HG02981 (cell line): ENCODE results near the gene ZFYVE27.

Experiments
- ATAC-seq: cut with Tn5 transposase; IDR thresholded peaks from one replicate; pipeline ENCODE4 v1.9.1; 2021; ENCODE audit warnings: mild to moderate bottlenecking, moderate library complexity; ENCODE audit not compliant: unreplicated experiment

The ZFYVE27 gene

DNA sequence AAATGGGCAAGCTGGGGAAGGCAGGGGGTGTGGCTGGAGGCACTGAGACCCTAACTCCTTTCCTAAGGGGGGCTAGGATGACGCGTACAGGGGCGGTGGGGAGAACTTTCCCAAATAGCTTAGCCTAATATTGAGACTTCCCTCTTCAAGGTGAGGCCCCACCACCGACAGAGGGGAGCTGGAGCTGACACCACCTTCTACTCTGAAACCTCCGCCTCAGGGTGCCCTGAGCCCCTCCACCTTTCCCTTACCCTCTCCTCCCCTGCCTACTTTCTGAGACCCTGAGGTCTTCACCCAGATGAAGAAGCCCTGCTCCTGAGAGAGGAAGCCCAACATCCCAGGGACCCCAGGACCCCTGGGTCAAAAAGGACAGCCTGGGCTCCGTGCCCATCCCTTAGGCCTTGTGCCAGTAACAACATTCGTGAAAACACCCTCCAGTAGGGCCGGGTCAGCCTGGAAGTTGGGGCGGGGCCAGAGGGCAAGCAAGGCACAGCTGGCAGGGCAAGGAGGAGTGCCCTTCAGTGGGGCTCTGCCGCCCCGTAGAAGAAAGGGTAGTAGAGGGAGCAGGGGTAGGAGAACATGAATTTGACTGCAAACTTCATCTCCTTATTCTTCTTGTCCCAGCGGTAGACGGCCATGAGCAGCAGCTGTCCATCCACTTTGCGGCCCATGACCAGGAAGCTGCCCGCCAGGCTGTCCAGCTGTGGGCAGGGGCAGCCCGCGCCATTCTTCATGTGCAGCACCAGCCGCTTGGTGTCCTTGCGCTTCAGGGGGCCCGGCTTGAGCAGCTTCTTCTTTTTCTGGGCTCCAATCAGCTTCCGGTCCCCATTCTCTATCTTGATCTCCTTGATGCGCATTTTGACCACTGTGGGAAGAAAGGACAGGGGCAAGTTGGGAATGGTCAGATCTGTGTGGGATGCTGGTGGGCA, 30.3 kb downstream of the ZFYVE27 start:
- ATAC-seq: no peak

DNA sequence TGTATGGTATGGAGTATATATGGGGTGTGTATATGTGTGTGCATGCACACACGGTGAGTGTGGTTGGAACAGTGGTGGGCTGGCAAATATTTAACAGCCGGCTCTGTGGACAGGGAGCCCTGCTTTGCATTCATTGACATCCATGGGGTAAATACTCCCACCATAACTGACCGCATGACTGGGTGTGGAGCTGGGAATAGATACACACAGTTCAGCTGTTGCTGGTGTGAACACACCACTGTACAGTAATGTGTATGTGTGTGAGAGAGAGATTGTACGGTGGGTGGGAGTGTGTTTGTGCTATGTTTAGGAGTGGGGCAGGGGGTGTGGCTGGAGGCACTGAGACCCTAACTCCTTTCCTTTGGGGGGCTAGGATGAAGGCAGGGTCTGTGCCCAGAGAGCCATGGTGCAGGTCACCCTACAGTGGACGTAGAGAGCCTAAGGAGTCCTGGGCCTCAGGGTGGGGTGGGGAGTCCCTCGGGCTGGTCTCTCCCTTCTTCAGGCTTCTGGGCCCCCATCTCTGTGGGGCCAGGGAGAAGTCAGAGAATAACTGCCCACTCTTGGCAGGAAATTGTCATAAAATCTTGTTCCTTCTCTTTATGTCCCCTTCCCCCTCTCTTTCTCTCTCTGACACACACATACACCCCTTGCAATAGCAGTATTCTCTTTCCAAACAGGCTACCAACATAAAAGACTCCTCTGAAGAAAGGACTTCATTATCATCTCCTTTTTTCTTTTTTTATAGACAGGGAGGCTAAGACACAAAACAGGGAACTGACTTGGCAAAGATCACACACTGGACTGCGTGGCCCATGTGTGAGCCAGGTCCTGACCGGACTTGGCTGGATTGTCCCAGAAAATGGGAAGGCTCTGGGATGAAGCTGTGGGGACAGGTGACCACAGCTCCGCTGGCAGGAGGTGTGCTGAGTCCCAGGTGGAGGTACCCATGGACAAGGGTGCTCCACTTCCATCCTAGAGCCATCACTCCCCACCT, 31.7 kb downstream of the ZFYVE27 start:
- no peak for ATAC-seq

DNA sequence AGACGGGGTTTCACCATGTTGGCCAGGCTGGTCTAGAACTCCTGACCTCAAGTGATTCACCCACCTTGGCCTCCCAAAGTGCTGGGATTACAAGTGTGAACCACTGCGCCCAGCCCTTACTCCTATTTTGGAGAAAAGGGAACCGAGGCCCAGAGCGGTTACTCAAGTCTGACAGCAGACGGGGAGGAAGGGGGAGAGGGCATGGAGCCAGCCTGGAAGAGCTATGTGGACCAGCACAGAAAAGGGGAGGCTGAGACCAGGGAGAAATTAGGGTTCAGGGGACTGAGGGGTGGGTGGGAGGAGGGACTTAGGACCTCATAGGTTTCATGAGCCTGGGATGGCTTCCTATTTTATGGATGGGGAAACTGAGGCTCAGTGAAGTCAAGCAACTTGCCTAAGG, 33.3 kb downstream of the ZFYVE27 start:
- ATAC-seq: no peak

DNA sequence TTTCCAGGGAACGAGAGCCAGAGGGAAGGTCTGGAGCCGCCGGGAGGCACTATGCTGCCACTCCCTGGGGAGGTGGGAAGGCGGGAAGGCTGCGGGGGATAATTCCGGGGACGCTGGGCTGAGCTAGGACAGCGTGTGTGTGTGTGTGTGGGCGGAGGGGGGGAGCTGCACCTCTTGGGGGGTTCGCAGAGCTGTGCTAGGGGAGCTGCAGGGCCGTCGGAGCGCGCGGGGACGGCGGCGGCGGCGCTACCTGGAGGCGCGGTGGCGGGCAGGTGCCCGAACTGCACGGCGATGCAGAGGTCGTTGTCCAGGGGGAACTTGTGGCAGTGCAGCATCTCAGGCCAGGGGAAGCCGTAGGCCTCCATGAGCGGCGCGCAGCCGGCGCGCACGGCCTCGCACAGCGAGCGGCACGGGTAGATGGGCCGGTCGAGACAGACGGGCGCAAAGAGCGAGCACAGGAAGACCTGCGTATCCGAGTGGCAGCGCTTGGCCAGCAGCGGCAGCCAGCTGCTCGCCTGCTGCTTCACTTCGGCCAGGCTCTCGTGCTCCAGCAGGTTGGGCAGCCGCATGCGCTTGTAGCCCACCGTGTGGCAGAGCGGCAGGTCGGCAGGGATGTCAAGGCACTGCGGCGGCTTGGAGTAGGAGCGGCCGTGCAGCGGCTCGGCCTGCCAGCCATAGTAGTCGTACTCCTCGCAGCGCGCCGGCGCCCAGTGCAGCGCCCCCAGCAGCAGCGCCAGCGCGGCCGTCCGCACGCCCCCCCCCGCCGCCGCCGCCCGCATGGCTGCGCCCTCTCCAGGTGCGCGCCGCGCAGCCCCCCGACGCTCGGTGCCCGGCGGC, 34.3 kb downstream of the ZFYVE27 start:
- no peak for ATAC-seq

DNA sequence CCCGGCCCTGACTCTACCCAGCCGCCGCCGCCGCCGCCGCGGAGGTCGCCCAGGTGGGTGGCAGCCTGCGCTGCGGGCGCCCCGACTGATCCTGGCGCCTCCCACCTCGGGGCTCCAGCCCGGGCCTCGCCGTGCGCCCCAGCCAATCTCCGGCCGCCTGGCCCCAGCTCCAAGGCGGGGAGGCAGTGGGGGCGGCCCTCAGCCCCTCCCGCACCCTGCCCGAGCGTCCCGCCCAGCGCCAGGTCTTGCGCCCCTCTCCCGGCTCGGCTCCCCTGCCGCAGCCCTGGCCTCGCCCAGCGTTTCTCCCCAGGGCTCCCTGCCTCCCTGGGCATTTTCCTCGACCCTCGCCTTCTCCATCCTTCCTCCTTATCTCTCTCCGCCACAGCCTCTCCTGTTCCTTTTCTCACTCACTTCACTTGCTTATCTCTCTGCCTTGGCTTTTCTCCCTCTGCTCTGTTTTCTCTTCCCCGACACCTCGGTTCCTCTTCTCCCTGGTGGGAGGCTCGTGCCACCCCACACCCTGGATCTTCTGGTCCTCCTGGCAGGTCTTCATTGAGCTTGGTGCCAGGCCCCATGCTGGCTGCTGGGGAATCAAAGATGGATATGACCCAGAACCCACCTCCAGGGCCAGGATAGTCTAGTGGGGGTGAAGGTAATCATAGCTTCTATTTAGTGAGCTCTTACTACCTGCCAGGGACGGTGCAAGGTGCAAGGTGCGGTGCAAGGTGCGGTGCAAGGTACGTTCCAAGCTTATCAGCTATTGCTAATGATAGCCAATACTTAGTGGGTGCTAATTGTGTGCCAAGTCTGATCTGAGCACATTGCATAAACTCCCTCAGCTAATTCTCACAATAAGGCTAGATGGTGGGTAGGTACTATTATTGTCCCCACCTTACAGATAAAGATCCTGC, 35.2 kb downstream of the ZFYVE27 start, which contains the start of gene SFRP5:
Gene SFRP5, minus strand, starts transcription at position 87 of the 911 bp plus-strand sequence. CDS start 166 bp downstream, outside the sequence.
- no peak for ATAC-seq

DNA sequence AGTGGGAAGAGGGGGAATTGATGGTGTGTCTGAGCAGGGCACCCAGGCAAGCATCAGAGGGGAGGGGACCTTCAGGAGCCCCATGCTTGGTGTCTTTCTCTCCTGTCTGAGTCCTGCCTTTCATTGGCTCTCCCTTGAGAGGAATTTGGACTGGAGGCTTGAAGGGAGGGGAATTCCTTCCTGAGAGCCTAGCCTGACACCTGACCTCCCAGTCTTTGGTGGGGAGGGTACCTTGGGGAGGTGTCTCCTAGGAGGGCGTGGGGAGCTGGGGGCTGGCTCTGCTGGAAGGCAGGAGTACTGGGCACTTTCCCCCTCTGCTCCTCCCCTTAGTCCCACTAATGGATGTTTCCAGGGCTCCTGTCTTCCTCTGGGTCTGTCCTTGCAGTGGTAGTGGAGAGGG, 36.2 kb downstream of the ZFYVE27 start:
- no peak for ATAC-seq

DNA sequence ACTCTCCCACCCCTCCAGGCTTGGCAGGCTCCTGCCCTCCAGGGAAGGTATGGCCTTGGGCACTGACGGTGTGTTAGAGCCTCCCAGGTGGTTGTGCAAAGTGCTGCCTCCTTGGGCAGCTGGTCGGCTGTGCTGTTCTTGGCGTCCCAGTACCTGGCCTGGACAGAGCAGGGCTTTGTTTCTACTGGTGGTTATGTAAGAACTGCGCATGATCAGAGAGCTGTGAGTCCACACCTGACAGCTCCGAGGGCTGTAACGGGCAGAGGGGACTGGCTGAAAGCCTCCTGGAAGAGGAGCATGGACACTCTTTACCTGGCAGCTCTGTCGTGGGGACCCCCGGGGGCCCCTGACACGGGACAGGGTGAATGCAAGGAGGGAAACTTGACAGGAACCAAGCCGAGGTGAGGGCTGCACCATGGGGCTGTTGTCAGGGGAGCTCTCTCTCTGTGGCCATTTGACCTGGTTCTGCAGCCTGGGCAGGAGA, 37.9 kb downstream of the ZFYVE27 start:
- ATAC-seq: no peak

DNA sequence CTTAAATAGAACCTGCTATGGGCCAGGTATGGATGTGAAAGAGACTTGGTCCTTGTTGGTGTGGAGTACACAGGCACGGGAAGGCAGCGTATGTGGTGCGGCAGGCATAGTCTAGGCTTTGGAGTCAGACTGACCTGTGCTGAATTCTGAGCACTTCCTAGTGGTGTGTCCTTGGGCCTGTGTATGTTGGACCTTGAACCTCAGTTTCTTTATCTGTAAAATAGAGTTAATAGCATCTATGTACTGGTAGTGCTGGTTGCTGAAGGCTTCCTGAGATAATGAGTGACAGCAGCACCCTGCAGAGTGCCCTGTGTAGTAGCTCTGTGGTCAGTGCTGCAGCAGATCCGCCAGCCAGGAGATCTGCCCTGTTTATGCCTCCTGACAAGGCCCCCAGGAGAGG, 40.2 kb downstream of the ZFYVE27 start:
- ATAC-seq: no peak

DNA sequence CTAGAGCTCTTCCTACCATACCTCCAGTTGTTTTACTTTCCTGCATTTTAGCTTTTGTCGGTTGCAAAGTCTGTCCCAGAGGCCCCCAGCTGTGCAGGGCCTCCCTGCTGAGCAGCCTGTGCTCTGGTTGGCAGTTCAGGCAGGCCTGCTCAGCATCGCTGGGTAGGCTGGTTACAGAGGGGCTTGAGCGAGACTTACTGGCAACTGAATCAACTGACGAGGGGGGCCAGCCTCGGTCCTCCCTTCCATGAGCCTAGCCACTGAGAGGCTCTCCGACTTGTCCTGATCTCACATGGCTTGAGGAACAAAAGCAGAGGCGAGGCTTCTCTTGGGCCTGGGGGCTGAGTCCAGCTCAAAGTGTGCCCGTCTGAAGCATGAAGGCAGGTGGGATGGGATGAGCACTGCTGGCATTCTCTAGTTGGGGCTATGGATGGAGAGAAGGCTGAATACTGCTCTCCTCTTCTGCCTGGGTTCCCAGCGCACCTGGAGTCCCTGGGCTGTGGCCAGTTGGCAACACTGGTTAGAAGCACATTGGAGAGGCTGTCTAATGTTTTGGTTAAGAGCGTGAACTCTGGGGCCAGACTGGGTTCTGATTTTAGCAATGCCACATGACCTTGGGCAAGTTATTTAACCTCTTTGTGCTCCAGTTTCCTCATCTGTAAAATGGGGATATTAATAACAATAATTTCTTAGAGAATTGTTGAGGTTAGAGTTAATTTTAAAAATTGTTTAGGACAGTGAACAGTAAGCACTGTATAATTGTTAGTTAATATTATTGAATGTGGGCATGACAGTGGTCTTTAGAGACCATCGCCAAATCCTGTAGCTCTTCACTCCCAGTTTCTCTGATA, 41.7 kb downstream of the ZFYVE27 start:
- no peak for ATAC-seq

DNA sequence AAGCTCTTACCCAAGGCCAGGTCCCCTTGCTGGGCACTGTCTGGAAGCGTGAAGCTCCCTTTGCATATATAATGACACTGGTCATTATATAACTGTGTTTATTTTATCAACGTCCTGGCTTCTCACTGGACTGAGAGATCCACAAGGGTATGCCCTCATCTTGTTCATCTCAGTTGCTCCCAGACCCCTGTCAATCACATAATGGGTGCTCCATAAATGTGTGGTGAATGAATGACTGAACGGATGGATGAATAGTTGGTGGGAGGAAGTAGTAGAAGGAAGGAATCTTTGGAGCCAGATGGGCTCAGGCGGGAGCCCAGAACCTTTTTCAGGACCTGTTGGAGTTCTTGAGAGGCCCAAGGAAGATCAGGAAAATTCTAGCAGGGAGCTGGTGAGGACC, 42.6 kb downstream of the ZFYVE27 start:
- ATAC-seq: no peak

DNA sequence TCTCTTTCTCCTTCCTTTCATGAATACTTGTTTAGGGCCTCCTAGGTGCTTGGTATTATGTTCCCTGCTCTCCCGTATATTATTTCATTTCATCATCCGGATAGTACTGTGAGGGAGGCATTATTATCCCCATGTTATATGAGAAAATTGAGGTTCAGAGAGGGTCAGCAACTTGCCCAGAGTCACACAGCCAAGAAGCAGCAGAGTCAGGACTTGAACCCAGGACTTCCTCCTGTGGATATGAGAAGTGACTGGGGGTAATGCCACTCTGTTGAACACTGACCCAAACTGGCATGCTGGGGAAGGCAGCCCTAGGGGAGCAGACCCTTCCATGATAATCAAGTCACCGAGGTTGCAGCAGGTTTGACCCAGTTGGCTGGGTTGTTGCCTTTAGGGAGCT, 43.0 kb downstream of the ZFYVE27 start:
- no peak for ATAC-seq

DNA sequence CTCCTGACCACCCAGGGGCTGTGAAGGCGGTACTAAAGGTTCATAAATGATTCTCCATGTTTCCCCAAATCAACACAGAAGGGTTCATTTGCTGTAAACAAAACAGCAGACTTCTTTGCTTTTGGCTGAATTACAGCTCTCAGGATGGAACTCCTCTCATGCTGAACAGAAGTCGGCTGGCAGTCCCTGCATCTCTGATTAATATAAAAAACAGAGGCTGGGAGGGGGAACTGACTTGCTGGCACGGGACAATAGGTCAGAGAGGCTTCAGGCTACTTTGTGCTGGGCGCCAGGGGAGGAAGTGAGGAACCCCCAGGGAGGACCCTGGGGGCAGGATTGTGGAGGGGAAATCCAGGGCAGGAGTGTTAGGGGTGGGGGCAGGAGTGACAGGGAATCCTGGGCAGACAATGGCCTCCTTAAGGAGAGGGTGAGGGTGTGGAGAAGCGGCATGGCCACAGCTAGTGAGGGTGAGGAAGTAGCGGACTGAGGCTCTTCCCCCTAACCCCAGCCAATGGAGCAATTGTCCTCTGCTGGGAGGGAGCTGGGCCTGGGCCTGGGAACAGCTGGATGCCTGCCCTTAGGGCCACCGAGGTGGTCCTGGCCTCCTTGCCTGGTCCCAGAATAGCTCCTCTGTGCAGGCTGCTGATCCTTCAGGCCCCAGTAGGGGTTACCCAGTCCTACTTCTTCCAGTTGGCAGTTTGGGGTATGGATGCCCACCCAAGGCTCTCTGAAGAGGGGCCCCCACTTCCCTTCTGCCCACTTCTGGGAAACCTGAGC, 44.1 kb downstream of the ZFYVE27 start:
- ATAC-seq: no peak

DNA sequence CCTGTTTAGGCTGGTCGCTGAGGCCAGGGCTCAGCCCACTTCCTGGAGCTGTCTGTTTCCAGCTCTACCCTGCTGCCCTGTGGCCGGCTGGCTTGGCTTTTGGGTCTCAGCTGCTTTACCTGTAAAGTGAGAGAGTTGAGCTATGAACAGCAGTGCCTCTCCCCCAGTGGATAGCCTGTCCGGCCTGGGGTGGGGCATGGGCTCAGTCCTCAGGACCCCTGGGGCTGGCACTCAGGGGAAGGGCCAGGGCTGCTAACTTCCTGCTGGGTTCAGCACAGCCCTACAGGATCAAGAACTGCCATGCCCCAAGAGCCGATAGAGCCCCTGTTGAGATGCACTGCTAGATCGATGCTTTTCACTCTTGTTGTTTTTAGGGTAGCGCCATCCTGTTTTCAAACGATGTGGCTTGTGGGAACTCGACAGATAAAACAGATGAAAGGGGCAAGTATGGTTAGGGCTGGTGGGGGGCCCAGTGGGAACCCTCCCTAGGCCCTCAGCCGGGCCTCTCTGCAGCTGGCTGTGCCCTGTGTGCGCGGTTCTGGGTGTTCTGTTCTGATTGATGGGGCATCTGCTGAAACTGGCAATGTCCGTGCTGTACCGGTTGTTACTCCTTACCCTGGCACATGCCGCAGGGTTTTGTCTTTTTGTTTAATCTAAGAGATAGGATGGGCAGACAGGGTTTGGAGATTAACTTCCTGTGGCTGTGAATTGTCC, 44.8 kb downstream of the ZFYVE27 start:
- ATAC-seq: no peak

DNA sequence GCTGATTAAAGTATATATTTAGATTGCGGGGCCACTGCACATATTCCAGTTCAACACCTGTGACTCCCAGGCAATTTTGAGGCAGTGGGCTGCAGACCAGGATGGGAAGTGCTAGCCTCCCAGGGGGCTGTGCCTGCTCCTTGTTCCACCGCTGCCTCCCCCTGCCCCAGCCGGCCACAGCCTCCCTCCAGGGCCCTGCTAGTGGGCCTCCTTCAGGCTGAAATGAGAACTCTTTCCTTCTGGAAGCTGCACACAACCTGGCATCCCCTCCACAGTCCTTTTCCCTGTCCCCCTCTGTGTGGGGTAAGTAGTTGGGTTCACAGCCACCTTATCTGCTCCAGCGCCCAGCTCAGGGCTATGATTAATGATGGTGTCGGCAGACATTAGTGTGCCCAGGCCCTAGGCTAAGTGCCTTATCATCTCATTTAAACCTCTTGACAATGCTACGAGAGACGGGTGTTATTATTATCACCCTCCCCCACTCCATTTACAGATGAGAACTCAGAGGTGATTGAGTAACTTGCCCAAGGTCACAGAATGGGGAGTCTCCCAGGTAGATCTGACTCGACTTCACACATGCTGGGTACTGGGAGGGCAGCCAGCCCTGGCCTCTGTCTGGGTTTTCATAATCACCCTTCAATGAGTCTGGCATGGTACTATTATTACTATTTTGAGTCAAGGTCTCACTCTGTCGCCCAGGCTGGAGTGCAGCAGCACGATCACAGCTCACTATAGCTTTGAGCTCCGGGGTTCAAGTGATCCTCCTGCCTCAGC, 45.7 kb downstream of the ZFYVE27 start:
- ATAC-seq: no peak

DNA sequence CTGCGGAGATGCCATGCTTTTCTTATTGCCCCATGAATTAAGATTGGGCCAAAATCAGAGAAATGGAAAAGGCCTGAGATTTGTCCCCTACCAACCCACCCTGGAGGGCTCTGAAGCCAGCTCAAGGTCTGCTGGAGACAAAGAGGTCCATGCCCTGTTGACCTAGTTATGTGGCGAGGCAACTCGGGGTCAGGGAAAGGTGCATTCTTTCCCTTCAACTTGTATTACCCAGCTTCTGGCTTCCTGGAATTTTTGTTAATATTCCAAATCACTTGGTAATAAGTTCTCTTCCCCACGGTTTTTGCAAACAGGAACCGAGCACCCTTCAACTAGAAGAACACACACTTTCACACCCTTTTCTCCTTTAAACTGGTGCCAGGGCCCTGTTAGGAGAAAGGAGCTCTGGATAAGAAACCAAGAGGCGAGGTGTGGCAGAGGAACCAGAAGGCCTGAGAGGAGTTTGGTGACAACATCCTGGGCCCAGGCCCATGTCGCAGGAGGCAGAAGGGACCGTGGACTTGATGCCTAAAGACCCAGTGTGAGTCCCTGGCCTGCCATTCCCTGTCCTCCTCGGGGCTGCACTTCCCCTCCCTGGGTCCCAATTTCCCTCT, 47.4 kb downstream of the ZFYVE27 start:
- no peak for ATAC-seq

DNA sequence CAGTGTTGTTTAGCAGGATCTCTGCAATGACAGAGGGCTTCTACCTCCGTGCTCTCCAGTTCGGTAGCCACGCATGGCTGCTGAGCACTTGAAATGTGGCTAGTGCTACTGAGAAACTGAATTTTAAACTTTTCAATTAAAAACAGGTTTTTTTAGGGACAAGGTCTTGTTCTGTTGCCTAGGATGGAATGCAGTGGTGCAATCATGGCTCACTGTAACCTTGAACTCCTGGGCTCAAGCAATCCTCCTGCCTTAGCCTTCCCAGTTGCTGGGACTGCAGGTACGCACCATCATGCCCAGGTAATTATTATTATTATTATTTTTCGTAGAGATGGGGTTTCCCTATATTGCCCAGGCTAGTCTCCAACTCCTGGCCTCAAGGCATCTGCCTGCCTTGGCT, 48.3 kb downstream of the ZFYVE27 start:
- no peak for ATAC-seq
